ENCODE results near the gene HCN2. TPM values are rescaled to one million over a fixed set of nuclear protein-coding genes. Genes with fewer than 3 reads are reported as not detected.

Gene HCN2
- total and polyA plus RNA-seq, 9 of the 15 experiments (the other 6 are each of a cell fraction or from before 2014, with no cell fraction given), result 0.29 to 4.2 (median 0.82) TPM; not detected in 2

GRCh38 chr19:572140-572742 is 17.4 kb upstream of the HCN2 start, which contains the start of gene BSG:
Gene BSG, plus strand, starts transcription at chr19:572596. Its CDS starts 39 bp downstream, at chr19:572635.
- FAIRE-seq (peak; percentile 98), ATAC-seq (peak; percentile 79), DNase-seq (ENCODE audit: extremely low read depth in 1 of 4, low spot score in 3 of 4) (peak; percentile 93 to 100 (median 96))
- peak within 1 kb of the TSS; percentile 89 to 99 for H3K9ac ChIP-seq (ENCODE audit: insufficient read depth in 1 of 2, low read depth in 2 of 2, low read length in 2 of 2)
- H3K79me2 ChIP-seq (ENCODE audit: control insufficient read depth, insufficient read depth, low read length), result peaks cover 52% of the 10 kb centered on the region
- in situ Hi-C loops (cut with MboI), result no loop called here
- H3K27ac ChIP-seq (ENCODE audit: extremely low read depth, low read depth, low read length), result peak within 1 kb of the TSS; percentile 94
- H3K4me3 ChIP-seq, result peak within 1 kb of the TSS; percentile 99
- POLR2A ChIA-PET, result interaction anchor here (0.5 to 2.2 kb wide), 7 partner anchors 12 to 229 kb away, joined by 3 to 13 read pairs (median 4); partner anchors contain the start of gene CDC34
- no TSS peak for BruUV-seq (replicated peaks)
- 3% methylated on average over 44 of the region's 79 CpGs for WGBS (ENCODE audit: insufficient coverage, low coverage, missing lambda C conversion rate)
- peaks cover 28 to 70% of the 10 kb centered on the region in 2 experiments for H3K4me1 ChIP-seq (replicated peaks in 1 of 2; ENCODE audit: control insufficient read depth in 2 of 2, insufficient read depth in 2 of 2, low read length in 2 of 2)
- peak within 1 kb of the TSS; percentile 86 for H2AFZ ChIP-seq (ENCODE audit: low read depth, low read length)
- H3K4me2 ChIP-seq (ENCODE audit: insufficient read depth, low read length), result peak within 1 kb of the TSS; percentile 92
- H3K9me1 ChIP-seq (ENCODE audit: control insufficient read depth, insufficient read depth, low read length), result peaks cover 15% of the 10 kb centered on the region
- peaks cover 39% of the 10 kb centered on the region for H4K20me1 ChIP-seq (replicated peaks; ENCODE audit: control insufficient read depth, insufficient read depth, low read length)
- H3K27me3 ChIP-seq (ENCODE audit: control insufficient read depth in 2 of 2, insufficient read depth in 2 of 2, low read length in 2 of 2), result no peaks in the 10 kb centered on the region
- peaks cover 20% of the 10 kb centered on the region; the same call in 2 of the 3 replicates for H3K36me3 ChIP-seq (ENCODE audit: control insufficient read depth, insufficient read depth, low read length)
- CTCF ChIA-PET (ENCODE audit: low intra/inter-chr PET ratio), result interaction anchor here (0.5 kb wide), 1 partner anchor 409 kb away, joined by 4 read pairs; no protein-coding TSS in a partner anchor
- peaks cover 8% of the 10 kb centered on the region for H3K9me3 ChIP-seq (replicated peaks; ENCODE audit: control insufficient read depth, insufficient read depth, low read depth, low read length)
- intact Hi-C loops (cut with micrococcal nuclease), result no loop called here
- TF ChIP-seq CREBBP (IDR thresholded peaks at IDR 0.05; ENCODE audit: low read depth, low read length), result no peak
- TF ChIP-seq SIN3B (IDR thresholded peaks at IDR 0.05; ENCODE audit: low read depth), result peak; percentile 40; the same call in 1 of the 2 replicates
- no peak for TF ChIP-seq TCFL5 (CRISPR knock-in tag; conservative IDR thresholded peaks at IDR 0.05)
- TF ChIP-seq E2F5 (CRISPR knock-in tag; IDR thresholded peaks at IDR 0.05), result no peak
- TF ChIP-seq ZNF79 (CRISPR knock-in tag; IDR thresholded peaks at IDR 0.05; ENCODE audit: low read depth), result no peak
- no peak for TF ChIP-seq U2AF1 (optimal IDR thresholded peaks at IDR 0.05; ENCODE audit: low read depth, low read length)
- no peak for TF ChIP-seq ZFP30 (CRISPR knock-in tag; IDR thresholded peaks at IDR 0.05; ENCODE audit: borderline replicate concordance)
- TF ChIP-seq TGIF2 (CRISPR knock-in tag; IDR thresholded peaks at IDR 0.05), result no peak
- peak; percentile 98 for TF ChIP-seq CXXC5 (CRISPR knock-in tag; IDR thresholded peaks at IDR 0.05)
- TF ChIP-seq BACH1 (tag; IDR thresholded peaks at IDR 0.05), result no peak
- no peak for TF ChIP-seq NFE2 (IDR thresholded peaks at IDR 0.05; ENCODE audit: low read depth)
- no peak for TF ChIP-seq ZNF274 (IDR thresholded peaks at IDR 0.05; ENCODE audit: borderline replicate concordance, low read depth, low read length)
- no peak; the same call in 1 of the 2 replicates for TF ChIP-seq ZNF511 (CRISPR knock-in tag; IDR thresholded peaks at IDR 0.05)
- TF ChIP-seq WHSC1 (IDR thresholded peaks at IDR 0.05; ENCODE audit: low read length), result no peak
- peak; percentile 90 for TF ChIP-seq ATF7 (IDR thresholded peaks at IDR 0.05)
- TF ChIP-seq EGR1 (conservative IDR thresholded peaks at IDR 0.05), result peak; percentile 28; the same call in 1 of the 2 replicates
- no peak for TF ChIP-seq SNRNP70 (optimal IDR thresholded peaks at IDR 0.05; ENCODE audit: low read depth, low read length)
- no peak for TF ChIP-seq FOXM1 (IDR thresholded peaks at IDR 0.05; ENCODE audit: low read depth)
- TF ChIP-seq FOXM1 (CRISPR knock-in tag; IDR thresholded peaks at IDR 0.05; ENCODE audit: low read depth), result no peak; the same call in 1 of the 2 replicates
- 0 out of 2 replicates have a peak, but pooled peaks have one; percentile 15 for TF ChIP-seq ZNF583 (CRISPR knock-in tag; IDR thresholded peaks at IDR 0.05)
- TF ChIP-seq RFX7 (CRISPR knock-in tag; IDR thresholded peaks at IDR 0.05), result no peak
